T follicular helper cell (primary cell): Measurements from ENCODE around the gene DGCR2.
"Not testable (repeated sequence)": the region's sequence is repeated elsewhere in the genome, so short reads cannot be mapped to it uniquely, and the experiment has no call there.

ENCODE experiments used
- DNase-seq: peaks from one replicate; pipeline ENCODE4 v3.0.0-alpha.2; 2020; ENCODE audit warnings: low read depth

DGCR2 gene

DNA sequence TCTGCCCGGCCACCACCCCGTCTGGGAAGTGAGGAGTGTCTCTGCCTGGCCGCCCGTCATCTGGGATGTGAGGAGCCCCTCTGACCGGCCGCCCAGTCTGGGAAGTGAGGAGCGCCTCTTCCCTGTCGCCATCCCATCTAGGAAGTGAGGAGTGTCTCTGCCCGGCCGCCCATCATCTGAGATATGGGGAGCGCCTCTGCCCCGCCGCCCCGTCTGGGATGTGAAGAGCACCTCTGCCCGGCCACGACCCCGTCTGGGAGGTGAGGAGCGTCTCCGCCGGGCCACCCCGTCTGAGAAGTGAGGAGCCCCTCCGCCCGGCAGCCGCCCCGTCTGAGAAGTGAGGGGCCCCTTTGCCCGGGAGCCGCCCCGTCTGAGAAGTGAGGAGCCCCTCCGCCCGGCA lies 38.1 kb downstream of the DGCR2 start:
- DNase-seq, result not testable (repeated sequence)

DNA sequence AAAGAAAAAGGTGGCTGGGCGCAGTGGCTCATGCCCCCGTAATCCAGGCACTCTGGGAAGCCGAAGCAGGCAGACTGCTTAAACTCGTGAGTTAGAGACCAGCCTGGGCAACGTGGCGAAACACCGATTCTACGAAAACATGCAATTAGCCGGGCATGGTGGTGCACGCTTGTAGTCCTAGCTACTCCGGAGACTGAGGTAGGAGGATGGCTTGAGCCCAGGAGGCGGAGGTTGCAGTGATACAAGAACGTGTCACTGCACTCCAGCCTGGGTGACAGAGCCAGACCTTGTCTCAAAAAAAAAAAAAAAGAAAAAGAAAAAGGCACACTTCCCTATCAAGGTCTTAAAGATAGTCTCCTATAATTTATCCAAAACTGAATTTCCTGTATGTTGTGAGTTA lies 39.4 kb downstream of the DGCR2 start:
- no peak for DNase-seq

DNA sequence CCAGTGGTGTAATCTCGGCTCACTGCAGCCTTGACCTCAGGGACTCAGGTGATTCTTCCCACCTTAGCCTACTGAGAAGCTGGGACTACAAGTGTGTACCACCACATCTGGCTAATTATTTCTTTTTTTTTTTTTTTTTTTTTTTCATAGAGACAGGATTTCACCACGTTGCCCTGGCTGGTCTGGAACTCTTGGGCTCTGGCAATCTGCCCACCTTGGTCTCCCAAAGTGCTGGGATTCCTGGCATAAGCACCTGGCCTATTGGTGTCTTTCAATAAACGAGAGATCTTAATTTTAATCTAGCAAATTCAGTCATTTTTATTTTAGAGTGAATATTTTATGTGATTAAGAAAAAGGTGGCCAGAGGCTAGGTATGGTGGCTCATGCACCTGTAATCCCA lies 40.1 kb downstream of the DGCR2 start:
- DNase-seq, result no peak

DNA sequence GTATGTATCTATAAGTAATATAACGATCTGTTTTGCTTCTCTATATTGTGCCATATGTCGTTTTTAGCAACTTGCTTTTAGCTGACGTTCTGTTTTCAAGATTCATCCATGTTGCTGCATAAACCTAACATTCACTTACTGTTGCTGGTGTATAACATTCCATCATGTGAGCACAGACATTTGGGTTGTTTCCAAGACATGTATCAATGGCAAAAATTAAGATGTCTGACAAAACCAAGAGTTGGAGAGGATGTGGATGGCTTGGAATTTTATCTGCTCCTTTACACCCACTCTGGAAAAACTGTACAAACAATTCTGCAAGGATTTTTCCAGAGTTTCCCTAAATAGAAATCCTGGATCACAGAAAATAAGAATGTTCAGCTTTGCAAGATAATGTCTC lies 40.9 kb downstream of the DGCR2 start:
- DNase-seq, result no peak

DNA sequence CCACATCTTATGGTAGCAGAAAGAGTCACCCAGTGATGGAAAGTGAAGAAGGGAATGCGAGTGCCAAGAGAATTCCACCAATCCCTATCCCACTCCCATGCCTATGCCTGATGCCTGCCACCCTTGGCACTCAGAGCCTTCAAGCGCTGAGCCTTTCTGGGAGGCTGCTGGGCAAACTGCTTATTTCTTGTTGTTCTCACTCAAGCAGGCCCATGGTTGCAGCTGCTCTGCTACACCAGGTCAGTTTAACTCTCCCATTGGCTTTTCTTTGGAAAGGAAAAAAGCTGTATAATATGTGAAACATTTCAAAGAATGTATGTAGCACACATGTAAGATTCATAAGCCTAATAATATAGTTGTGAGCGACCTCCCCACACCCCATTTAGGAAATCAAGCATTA lies 41.4 kb downstream of the DGCR2 start:
- DNase-seq, result no peak

DNA sequence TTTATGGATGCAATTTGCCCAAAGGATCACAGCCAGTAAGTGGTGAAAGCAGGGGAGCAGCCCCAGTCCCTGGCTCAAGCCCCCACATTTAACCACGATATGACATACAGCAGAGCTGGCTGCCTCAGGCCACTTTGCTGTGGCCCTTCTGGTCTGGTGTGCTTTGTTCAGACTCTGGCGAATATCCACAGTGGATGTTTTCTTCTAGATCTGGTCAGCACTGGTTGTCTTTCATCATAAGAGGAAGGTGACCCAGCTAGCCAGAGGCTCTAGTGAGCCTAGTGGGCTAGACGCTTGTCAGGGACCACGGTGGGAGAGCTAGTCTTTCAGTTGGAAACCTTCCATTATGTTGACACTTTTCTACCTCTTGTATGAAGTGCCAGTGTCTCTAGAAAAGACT lies 42.5 kb downstream of the DGCR2 start:
- DNase-seq, result no peak

DNA sequence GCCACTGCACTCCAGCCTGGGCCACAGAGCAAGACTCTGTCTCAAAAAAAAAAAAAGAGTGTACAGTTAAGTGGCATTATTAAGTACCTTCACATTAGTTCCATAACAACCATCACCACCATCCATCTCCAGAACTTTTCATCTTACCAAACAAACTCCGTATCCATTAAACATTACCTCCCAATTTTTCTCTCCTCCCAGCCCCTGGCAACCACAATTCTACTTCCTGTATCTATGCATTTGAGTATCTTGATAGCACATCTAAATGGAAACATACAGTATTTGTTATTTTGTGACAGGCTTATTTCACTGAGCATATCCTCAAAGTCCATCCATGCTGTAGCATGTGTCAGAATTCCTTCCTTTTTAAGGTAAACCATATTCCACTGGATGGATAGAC lies 46.8 kb downstream of the DGCR2 start:
- no peak for DNase-seq

DNA sequence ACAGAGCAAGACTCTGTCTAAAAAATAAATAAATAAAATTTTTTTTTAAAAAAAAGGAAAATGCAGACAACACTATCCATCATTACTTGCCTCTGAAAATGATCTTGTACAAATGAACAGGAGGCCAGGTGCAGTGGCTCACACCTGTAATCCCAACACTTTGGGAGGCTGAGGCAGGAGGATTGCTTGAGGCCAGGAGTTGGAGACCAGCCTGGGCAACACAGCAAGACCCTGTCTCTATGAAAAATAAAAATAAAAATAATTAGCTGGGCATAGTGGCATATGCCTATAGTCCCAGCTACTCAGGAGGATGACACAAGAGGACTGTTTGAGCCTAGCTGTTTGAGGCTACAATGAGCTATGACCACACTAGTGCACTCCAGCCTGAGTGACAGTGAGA lies 49.4 kb downstream of the DGCR2 start:
- not testable (repeated sequence) for DNase-seq

DNA sequence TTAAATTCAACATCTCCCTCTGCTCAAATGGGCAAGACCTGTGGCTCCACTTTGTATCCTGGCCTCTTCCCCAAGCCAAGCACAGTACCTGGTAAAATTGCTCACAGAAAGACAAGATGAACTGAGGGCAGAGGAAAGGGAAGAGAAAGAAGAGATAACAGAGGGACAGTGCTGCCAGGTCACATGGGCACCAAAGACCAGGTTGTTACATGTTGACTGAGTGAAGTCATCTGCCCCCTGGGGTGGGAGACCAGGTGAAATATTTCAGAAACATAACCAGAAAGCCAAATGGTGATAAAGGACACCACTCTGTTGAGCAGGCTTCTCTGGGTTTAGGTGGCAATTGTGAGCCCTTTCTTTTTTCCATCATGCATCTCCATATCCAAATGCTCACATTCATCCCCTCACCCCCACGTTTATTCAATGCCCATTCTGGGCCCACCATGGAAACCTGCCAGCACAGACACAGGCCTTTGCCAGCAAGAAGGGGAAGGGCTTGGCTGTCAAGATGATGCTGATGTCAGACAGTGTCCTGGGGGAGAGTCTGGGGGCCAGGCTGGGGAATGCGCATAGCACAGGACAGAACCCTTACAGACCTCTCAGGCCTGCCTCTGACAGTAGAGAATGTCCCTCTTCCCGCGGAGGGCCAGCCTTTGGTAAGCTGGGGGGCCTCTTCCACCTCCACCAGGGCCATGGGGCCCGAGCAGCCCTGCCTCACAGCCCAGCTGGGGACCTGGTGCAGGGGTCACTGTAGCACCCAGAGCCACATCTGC lies 51.6 kb downstream of the DGCR2 start:
- DNase-seq, result no peak

DNA sequence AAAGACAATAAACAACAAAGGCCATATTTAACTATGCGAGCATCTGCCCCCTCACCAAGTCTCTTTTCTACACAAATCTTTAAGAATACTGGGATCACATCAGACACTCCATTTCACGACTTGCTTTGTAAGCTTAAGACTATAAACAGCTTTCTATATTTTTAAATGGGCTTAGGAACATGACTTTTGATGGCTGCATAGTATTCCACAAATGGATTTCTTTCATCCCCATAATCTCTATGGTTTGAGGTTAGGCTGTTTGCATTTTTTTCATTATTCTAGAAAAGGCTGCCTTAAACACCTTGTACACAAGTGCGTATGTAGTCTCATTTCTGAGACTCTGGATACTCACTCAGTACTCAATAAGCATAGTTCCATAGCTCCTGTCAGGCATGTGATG lies 52.8 kb downstream of the DGCR2 start:
- no peak for DNase-seq

DNA sequence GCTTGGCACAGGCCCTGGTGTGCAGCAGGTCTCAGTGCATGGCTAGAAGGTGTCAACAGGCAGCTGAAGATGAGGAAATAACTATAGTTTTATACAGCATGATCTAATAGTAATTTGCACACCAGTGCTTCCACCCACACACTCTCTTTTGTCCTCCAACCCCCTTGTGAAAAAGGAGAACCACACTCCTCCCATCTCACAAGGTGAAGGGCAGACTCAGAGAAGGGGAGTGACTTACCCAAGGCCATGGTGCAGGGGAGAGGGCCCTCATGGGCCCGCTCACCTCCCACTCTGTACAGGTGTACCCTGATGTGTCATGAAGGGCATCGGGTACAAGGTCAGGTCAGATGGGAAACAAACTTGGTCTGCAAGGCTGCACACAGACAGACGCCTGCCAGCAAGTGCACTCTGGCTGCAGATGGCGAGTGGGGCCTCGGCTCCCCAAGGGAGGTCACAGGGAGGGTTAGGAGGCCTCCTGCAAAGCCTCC lies 53.4 kb downstream of the DGCR2 start:
- no peak for DNase-seq

DNA sequence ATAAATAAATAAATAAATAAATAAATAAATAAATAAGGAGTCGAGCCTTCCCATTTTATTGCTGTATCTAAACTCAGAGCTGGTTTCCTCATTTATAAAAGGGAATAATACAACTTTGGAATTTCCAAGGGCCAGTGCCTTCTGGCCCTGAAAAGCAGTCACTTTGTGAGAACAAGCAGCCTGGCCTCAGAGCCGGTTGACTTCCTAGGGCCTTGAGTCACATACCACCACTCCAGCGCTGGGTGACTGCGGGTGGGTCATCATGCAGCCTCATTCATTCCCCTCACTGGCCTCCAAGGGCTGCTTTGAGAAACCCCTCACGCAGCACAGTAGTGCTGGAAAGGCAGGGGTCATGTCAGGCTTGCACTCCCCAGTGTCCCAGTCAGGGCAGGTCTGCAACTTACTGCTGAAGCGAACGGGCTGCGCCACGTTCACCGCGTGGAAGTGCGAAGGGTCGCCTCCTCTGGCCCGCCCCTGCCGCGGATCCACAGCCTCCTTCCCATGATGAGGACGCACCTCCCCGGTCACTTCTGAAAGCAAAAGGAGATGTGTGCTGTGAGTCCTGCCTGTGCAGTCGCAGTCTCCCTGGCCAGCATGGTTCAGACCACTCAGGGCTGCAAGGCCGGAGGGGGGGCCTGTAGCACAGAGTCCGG lies 54.4 kb downstream of the DGCR2 start:
- no peak for DNase-seq

DNA sequence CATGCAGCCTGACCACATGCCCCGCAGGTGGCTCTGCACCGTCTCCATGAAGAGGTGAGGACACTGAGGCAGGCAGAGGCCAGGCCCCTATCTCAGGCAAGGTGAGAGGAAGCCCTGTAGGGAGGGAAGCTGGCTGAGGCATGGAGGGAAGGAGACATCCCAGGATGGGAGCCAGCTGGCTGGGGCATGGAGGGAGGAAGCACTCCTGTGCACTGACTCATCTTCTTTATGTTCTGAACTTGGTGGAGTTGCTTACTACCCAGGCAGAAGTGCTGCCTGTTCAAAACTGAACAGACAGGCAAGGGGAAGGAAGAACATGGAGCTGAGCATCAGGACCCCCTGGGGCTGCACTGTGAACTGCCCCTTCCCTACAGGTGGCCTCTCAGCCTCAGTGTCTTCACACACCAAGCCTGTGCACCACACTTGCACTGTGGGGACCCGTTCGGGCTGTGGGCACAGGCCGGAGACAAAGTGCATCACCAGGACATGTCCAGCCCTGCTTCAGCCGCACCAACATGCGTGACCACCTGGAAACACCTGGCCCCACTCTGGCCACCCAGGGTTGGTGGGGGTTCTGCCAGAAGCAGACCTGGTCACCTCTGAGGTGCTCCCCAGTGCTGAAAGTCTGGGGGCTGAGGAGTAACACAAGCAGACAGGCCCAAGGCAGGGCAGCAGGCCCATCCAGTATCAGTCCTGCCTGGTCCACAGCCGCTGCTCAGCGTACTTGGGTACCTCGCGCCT lies 55.5 kb downstream of the DGCR2 start:
- DNase-seq, result no peak

DNA sequence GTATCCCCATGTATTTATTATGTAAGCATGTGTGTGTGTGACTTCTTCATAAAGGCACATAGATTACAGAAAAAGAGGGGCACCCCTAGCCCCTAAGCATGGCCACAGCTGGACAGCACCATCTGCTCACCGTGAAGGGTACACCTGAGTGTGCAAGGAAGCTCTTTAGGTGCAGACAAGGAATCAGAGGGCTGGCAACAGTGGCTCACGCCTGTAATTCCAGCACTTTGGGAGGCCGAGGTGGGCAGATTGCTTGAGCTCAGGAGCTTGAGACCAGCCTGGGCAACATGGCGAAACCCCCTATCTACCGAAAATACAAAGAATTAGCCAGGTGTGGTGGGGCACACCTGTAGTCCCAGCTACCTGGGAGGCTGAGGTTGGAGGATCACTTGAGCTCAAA lies 56.3 kb downstream of the DGCR2 start:
- no peak for DNase-seq

DNA sequence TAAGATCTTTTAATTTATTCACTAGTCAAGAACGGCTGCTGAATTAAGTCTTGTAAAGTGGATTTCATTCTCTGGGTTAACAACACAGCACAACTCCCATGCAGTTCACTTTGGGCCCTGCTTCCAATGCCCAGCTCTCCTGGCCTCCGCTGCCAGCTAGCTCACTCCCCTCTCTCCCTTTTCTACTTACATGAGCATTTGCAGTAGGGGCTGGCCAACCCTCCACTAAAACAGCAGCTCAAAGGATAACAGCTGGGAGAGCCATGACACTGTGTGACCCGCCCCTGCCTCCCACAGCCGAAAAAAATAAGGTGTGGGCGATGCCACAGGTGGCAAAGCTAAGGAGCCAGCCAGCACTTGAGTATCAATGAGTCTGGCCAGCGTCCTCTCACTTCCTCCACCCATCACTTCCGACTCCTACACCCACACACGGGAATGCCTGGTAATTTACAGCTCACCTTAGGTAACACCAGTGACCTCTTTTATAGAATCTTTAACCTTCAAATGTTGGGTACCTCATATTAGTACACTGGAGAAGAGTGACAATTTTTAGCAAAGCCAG lies 56.8 kb downstream of the DGCR2 start:
- no peak for DNase-seq

DNA sequence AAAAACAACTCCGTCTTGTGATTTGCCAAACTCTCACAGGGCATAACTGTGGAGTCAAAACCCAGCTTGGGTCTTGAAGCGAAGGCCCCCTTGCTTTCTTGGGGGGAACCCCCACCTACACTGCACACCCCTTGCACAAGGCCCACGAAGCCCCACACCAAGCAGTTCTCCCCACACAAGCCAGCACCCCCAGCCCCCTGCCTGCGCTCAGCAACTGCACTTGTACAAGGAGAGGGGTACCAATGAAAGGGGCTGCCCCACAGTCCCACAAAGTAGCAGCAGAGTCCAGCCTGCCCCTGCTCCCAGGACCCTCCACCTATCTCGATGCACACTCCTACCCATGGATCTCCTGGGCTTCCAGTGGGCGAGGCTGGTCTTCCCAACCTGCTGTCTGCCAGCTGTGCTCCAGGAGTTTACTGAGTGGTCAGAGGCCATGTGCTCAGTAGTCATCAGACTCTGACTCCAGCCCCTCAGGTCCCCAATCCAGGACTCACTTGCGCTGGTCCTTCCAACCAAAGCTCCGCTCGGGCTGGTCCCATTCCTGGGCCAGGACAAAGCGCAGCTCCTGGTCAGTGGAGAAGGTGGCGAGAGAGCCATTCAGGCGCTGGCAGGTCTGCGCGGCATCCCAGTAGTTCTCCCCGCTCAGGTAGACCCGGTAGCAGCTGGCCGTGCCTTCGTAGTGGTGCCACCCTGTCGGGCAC lies 57.7 kb downstream of the DGCR2 start:
- no peak for DNase-seq

DNA sequence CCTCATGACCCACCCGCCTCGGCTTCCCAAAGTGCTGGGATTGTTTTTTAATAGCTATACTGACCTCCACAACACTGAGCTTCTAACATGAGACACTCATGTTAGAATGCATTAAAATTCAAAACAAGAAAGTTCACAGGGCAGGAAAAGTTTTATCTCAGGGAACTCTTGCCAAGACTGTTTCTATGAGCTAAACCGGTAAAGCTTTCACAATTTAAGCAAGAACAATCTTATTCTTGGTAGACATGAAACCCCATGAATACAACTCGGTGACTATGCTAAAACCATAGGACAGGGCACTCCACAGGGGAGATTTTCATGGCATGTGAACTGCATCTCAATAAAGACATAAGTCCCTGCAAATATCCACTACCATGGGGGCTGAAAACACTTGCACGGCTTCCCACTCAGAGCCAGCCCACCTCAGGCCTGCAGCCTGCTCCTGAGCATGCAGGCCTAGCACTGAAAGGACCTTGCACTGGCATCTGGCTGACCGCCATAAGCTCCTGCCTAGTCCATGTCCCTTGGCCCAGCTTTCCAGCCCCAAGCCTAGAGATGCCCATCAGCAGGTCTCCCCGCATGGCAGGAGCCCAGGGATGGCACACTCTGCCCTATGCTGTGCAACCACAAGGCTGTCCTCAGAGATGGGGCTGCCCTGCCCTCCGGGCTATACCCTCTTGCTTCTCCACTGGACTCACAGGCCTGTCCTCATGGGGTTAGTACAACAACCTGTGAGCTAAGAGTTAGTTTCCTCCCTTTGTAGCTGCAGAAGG lies 58.4 kb downstream of the DGCR2 start:
- no peak for DNase-seq

DNA sequence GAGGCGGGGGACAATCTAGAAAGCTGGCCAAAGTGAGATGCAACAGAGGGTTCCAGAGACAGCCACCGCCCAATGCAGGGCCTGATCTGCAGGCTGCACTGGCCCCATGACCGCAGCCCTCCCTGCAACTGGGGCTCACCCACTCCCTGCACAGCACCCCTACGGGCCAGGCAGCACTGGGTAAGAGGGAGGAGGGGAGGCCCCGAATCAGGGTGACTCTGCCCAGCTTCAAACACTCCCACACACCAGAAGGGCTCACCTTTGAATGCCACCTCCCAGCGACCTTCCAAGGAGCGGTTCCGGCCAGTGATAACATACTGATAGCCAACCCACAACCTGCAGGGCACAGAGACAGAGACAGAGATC lies 59.3 kb downstream of the DGCR2 start:
- DNase-seq, result no peak

DNA sequence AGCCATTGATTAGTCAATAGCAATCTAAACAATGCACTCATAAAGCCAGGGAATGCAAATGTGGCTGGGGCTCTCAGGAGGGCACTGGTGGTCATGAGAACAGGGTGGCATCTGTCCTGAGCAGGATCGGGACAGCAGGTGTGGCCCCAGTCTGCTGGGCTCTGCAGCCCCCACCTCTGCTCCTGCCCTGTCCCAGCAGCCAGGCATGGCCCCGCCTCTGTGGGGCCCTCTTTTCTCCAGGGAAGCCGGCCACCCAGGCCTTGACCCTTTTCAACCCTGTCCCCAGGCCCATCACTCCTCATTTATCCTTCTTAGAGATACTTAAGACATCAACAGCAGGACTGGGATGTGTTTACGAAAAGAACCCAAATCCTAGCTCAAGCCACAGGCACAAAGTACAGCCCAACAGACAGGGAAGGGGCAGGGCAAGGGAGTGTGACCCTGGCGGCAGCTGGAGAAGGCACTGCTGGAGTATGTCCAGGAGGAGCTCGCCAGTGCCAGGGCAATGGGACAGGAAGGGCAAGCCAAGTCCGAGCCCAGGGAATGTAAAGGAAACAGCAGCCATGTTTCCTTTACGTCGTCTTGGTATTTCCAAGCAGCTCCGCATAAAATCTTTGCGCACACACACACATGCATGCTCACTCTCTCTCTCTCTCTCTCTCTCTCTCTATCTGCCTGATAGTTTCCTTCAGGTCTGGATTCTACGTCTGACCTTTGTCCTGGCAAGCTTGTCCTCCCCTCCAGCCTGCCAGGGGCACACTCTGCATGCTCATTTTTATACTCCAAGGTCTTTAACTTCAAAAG lies 59.9 kb downstream of the DGCR2 start:
- DNase-seq, result no peak

DNA sequence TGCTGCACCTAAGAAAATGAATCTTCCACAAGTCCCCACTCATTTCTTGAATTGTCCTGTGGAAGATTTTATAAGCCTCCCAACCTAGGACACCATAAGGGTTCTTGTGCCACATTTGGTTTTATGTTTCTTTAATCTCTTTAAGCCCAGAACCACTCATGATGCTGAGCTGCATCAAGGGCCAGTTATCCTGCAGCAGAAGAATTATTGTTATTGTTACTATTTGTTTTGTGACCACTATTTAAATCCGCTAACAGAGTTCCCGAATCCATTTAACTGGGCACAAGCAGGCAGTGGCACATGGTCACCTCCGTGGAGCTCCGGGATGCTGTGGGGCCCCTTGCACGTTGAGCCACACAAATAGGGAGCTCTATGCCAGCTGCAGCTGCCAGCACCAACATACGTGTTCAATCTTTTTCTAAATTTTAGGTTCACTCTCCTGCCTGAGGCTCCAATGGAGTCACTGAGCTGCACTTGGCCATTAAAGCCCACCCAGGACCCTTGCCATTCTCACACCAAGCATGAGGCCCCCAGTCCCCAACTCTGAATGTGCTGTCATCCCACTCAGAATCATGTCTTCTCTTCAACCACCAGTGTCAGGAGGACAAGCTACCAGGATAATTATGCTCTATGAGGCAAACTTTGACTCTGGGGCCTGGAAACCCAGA lies 60.6 kb downstream of the DGCR2 start:
- no peak for DNase-seq
